ENCODE measurements around the gene OCSTAMP.

GRCh38 chr20:46588532-46589511 lies 38.4 kb upstream of the OCSTAMP start:
- TF ChIP-seq CTCF (IDR thresholded peaks at IDR 0.05) = no peak
- no peak for TF ChIP-seq POLR2A (IDR thresholded peaks at IDR 0.05)
- no peak for TF ChIP-seq EP300 (IDR thresholded peaks at IDR 0.05)

Data from tibial nerve (tissue), 4 donors.